Lower leg skin (tissue), 3 donors: ENCODE measurements around the gene PDYN.

ENCODE experiments used
- CTCF ChIP-seq, 3 donors: fragments of 450-650 bp; IDR thresholded peaks; one replicate each; pipeline ENCODE4 v1.5.1; 2016; ENCODE audit warnings: antibody characterized with exemption in 3 of 3, mild to moderate bottlenecking in 3 of 3, moderate library complexity in 2 of 3
- POLR2A ChIP-seq, 2 donors: fragments of 450-650 bp; IDR thresholded peaks; one replicate each; pipeline ENCODE4 v1.6.1; 2016 to 2017; ENCODE audit warnings: antibody characterized with exemption in 2 of 2, mild to moderate bottlenecking in 1 of 2, moderate library complexity in 1 of 2

GRCh38 chr20:1958426-1958825 lies 35.4 kb downstream of the PDYN start:
- TF ChIP-seq CTCF (IDR thresholded peaks at IDR 0.05) (no peak), POLR2A (IDR thresholded peaks at IDR 0.05) (no peak)
